Hematopoietic multipotent progenitor cell treated with erythropoietin and hydrocortisone succinate and interleukin-3 and kit ligand, for 15 days (in vitro differentiated cells): ENCODE results near the gene SLC37A4.
"Not testable (repeated sequence)": the region's sequence is repeated elsewhere in the genome, so short reads cannot be mapped to it uniquely, and the experiment has no call there.

Experiments used
- DNase-seq: peaks from one replicate; pipeline ENCODE4 v3.0.0-alpha.2; 2015; ENCODE audit warnings: low spot score

The SLC37A4 gene

DNA sequence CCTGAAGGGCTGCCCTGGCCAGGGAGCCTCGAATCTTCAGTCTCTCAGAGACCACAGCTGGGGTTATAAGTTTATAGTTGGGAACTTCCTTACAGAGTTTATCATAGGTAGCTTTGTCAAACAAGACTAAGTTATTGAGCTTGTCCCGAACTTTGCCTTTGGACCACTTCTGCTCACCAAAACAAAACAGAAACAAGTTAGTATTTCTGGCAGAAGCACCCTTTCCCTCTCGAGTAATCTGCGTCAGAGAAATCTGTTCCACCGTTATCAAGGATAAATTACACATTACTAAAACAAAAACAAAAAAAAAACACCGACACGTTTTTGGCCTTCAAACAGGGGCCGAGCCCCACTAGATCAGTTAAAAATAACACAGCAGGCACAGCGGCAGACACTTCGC is 13.3 kb downstream of the SLC37A4 start:
- DNase-seq, result not testable (repeated sequence)

- DNase-seq, result no peak
Measured at GRCh38 chr11:119016216-119017009, 14.3 kb downstream of the SLC37A4 start.

DNA sequence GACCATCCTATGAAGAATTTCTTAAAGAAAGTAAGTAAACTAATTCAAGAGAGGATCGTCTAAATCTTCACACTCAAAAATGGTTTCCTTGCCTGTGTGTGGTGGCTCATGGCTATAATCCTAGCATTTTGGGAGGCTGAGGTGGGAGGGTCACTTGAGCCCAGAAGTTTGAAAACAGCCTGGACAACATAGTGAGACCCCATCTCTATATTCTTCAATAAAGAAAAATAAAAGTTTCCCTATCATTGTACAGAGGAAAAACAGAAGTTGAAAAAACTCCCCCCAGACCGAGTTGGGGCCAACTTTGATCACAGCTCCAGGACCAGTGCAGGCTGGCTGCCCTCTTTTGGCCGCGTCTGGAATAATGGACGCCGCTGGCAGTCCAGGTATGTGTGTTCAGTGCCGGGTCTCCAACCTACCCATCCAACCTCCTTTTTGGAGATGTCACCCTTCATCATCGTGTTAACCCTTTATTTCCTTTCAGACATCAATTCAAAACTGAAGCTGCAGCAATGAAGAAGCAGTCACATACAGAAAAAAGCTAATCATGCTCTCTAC is 15.5 kb downstream of the SLC37A4 start:
- DNase-seq, result no peak

DNA sequence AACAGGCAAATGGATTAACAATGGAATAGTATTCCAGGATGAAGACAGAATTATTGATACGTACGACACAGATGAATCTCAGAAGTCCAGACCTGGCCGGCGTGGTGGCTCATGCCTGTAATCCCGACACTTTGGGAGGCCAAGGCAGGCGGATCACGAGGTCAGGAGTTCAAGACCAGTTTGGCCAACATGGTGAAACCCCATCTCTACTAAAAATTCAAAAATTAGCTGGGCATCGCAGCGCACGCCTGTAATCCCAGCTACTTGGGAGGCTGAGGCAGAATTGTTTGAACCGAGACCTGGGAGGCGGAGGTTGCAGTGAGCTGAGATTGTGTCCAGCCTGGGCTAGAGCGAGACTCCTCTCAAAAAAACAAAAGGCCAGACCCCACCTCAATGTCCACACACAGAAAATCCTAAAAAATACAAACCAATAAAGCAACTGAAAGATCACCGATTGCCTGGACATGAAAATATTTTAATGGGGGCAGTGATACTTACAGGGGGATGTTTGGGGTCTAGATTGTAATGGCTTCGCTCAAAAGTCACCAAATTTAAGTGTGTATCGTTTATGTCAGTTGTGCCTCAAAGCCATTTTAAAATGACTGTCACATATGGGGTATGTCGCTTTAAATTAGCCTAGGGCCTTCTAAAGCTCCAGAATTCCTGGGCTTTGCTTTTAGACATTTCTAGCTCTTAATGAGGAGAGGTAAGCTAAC is 16.3 kb downstream of the SLC37A4 start:
- DNase-seq, result no peak

DNA sequence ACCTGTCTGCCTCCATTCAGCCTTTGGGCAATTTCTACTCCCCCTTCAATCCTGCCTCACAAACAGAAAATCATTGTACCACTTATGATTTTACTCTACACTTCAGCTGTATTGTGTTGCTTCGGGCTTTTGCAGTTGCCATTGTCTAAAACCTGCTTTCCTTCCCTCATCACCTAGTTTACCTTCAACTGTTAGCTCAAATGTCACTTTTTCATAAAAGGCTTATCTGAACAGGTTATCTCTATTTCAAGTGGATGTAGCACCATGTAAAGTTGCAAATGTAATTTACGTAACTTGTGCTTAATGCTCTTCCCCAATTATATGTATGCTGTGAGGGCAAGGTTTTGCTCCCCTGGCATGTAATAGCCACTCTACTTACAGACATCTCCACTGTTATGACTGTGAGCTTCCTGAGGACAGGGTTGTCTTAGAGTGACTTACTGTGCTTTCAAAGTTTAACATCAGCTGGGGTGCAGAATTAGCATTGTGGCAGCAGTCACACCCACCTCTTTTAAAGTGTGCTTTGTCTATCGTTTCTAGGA is 18.0 kb downstream of the SLC37A4 start:
- no peak for DNase-seq

DNA sequence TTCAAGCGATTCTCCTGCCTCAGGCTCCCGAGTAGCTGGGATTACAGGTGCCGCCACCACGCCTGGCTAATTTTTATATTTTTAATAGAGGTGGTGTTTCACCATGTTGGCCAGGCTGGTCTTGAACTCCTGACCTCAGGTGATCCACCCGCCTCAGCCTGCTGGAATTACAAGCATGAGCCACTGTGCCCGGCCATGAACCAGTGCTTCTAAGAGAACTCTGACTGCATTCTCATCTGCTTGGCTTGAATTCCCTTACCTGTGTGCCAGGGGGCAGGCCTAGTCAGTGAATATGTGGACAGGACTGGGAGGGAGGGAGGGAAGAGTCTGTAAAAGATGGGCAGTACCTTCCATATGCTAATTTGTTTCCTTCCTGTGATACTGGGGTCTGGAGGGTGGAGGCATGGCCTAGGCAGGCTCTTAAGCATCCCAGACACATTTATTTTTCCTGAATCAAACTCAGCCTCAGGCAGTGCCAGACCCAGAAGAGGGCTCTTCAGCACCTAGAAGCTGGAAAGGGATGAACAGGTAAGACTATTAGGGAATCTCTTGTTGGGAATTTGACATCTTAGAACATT is 19.1 kb downstream of the SLC37A4 start:
- DNase-seq, result no peak

- DNase-seq, result no peak
Measured at GRCh38 chr11:119006656-119007055, 24.0 kb downstream of the SLC37A4 start.

- DNase-seq, result no peak
Measured at GRCh38 chr11:119000906-119001305, 29.8 kb downstream of the SLC37A4 start.

DNA sequence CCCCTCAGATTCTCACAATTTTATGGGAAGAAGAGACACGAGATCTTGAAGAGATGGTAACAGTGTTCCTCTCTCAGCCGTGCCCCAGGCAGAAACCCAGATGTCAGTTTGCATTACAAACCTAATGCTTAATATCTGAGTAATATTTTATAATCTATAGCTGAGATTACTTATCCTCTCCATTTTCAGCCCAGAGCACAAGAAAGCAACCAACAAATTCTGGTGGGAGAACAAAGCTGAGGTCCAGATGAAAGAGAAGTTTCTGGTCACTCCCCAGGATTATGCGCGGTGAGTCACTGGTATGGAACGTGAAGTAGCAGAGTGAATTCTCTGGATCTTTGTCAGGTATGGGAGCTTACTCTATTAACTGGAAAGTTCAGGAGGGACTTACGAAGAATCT is 31.9 kb downstream of the SLC37A4 start:
- no peak for DNase-seq

GRCh38 chr11:118998388-118998717 is 32.3 kb downstream of the SLC37A4 start:
- no peak for DNase-seq

DNA sequence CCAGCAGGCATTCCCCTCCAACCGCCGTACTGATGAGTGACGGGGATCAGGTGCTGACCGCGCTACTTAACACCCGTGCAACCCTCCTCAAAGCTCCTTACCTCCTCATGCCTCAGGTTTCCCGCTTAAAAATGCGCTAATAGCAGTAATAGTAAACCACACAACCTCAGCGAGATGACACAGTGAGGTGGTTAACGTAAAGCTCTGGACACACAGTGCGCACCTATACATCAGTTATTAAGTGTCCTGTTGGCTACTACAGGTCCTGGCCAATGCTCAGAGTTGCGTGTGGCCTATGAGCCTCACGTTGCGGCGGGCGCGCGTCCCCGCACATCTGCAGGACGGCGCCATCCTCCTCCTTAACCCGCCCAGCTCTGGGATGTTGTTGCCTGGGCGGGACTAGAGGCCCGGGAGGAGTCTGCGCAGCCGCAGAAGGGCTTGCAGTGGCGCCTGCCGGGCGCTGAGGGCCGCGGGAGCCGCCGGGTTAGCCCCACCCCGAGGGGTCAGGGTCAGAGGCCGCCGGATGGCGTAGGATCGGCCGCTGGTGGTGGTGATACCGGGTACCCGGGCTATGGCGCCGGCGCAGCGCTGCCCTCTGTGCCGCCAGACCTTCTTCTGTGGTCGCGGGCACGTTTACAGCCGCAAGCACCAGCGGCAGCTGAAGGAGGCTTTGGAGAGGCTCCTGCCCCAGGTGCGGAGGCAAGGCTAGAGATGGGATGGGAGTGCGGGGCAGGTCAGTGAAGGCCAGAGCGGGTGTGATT is 32.9 kb downstream of the SLC37A4 start, which contains the start of gene CENATAC:
Gene CENATAC, plus strand, starts transcription at position 512 of the 761 bp plus-strand sequence. Its CDS starts 60 bp downstream, at position 572.
- peak; percentile 96 for DNase-seq

- no peak for DNase-seq
Measured at GRCh38 chr11:118996926-118997626, 33.6 kb downstream of the SLC37A4 start.

GRCh38 chr11:118991486-118992038 is 39.1 kb downstream of the SLC37A4 start:
- DNase-seq, result not testable (repeated sequence)

GRCh38 chr11:118988280-118988679 is 42.4 kb downstream of the SLC37A4 start:
- no peak for DNase-seq

DNA sequence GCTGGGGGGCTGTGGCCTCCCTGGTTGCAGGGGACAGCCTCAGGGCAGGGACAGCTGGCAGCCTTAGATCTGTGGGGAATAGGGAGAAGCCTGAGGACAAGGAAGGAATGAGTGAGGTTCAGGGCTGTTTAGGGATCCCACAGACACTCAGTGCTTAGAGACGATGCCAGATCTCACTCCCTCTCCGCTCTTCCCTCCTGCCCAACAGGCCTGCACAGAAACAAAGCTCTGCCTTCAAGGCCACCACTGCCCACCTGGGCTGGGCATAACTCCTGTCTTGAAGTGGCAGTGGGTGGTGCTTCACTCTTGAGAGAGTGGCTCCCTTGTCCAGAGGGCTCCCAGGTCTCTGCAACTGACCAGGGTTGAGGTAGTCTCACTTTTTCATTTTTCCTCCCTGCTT is 45.9 kb downstream of the SLC37A4 start:
- no peak for DNase-seq

GRCh38 chr11:118984337-118984736 is 46.3 kb downstream of the SLC37A4 start:
- not testable (repeated sequence) for DNase-seq

DNA sequence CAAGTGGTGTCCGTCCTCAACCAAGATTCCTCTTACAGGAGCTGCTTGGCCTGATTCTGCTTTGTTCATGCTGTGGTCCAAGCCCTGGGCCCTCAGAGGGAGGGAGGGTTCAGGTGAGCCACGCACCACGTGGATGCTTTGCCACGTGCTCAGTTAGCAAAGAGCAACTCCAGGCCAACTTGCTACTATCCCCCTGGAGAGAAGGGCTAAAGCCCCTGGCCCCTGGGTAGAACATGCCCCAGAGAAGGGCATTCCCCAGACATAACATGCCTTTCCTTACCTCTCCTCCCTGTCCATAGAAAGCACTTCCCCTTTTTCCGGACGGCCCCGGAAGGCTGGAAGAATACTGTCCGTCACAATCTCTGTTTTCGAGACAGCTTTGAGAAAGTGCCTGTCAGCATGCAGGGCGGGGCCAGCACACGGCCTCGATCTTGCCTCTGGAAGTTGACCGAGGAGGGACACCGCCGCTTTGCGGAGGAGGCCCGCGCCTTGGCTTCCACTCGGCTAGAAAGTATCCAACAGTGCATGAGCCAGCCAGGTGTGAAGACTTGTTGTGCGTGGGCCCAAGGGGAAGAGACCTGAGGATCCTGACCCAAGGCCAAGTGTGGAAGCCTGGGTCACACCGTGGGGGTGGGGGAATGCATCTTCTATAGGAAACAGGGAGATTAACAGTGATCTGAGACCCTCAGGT is 50.3 kb downstream of the SLC37A4 start:
- DNase-seq, result no peak

- no peak for DNase-seq
Measured at GRCh38 chr11:118979434-118979833, 51.2 kb downstream of the SLC37A4 start.

DNA sequence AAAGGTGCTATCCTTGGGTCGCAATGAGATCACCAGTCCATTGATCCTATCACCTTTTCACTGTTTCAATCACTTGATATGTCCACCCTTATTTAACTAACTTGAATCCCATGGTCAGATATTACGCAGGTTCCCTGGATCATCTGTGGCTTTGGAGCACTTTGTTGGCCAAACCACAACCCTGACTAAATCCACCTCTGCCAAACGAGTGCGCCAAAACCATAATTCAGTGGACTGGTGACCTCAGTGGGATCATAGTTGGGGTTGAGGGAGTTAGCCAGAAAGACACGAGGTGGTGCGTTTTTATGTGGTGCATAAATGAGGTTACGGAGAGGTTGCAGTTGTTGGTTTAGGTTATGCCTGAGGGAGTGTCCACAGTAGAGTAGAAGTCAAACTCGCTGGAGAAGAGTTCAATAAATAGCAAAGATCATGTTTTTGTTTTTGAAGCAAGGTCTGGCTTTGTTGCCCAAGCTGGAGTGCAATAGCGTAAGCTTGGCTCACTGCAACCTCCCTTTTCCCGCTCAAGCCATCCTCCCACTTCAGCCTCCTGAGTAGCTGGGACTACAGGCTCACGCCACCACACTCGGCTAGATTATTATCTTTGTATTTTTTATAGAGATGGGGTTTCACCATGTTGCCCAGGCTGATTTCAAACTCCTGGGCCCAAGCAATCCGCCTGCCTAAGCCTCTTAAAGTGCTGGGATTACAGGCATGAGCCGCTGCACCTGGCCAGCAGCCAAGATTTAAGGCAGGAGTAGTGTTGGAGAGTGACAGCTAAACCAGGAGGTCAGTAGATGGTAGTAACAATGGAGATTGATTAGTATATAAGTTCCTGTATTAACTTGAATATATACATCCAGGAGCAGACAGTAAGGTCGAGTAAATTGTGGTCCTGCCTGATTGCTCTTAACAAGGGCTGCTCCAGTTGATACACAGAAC is 54.6 kb downstream of the SLC37A4 start:
- no peak for DNase-seq
